A549 (cell line): Measurements from ENCODE around the gene TRIO.

Experiments
- CTCF ChIP-seq: fragments of >200 bp; sonication (Bioruptor Twin); formaldehyde crosslinking; IDR thresholded peaks from 3 replicates; pipeline ENCODE4 v1.5.1; 2016
- EP300 ChIP-seq, 2 experiments: fragments of >200 bp; sonication (Bioruptor Twin); formaldehyde crosslinking; IDR thresholded peaks; 2 replicates in 1 of 2; 3 replicates in 1 of 2; pipeline ENCODE4 v1.6.1; 2016 to 2017
- HDAC2 ChIP-seq: fragments of 200-600 bp; sonication (generic); IDR thresholded peaks from 2 replicates; pipeline ENCODE4 v1.6.1; 2016
- POLR2A ChIP-seq: IDR thresholded peaks from 2 replicates; pipeline ENCODE4 v1.6.1; 2012; ENCODE audit warnings: mild to moderate bottlenecking, low read length

DNA sequence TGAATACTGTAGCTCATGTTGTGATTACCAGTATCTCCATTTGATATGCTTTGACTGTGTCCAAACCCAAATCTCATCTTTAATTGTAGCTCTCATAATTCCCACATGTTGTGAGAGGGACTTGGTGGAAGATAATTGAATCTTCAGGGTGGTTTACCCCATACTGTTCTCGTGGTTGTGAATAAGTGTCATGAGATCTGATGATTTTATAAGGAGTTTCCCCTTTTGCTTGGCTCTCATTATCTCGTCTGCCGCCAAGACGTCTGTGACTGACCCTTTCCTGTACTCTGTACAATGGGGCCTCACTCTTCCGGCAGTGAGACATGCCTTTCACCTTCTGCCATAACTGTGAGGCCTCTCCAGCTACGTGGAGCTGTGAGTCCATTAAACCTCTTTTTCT is 59.3 kb downstream of the TRIO start:
- TF ChIP-seq CTCF (no peak), EP300 (IDR thresholded peaks at IDR 0.05) (no peak), POLR2A (no peak), HDAC2 (no peak)
